ENCODE measurements around the gene PRR7.

Gene PRR7

DNA sequence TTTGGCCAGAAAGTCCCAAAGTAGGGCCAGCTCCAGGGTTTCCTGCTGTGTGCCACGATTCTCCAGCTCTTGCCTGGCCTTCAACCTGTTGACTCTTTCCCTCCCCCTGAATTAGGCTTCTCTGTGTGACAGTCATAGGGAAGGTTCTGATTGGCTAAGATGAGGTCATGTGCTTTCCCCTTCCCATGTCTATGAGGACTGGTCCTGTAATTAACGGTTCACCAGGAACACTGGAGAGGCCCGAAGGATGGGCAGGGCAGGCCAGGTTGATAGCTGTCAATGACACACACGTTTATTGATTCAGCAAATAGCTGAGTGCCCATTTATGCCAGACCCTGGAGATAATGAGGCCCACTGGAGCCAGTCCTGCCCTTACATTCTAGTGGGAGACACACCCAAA is 9.0 kb upstream of the PRR7 start:
- peaks cover 28% of the 10 kb centered on the region for H3K36me3 Mint-ChIP-seq
- ATAC-seq (ENCODE audit: low read depth) (no peak), DNase-seq (ENCODE audit: low spot score in 2 of 2) (no peak)
- no peaks in the 10 kb centered on the region for H3K27me3 Mint-ChIP-seq
- no peaks in the 10 kb centered on the region for H3K9me3 Mint-ChIP-seq
- no peak overlapping the region for H3K4me3 Mint-ChIP-seq
- H3K27ac Mint-ChIP-seq: no peak overlapping the region
- H3K4me1 Mint-ChIP-seq: peaks cover 13% of the 10 kb centered on the region

- Mint-ChIP-seq H3K4me3 (no peak overlapping the region), H3K9me3 (no peaks in the 10 kb centered on the region), H3K27me3 (no peaks in the 10 kb centered on the region), H3K27ac (no peak overlapping the region), H3K4me1 (peaks cover 13% of the 10 kb centered on the region), H3K36me3 (peaks cover 29% of the 10 kb centered on the region)
- DNase-seq (ENCODE audit: low spot score in 2 of 2): no peak
- no peak for ATAC-seq (ENCODE audit: low read depth)
Measured at GRCh38 chr5:177438468-177438867, 8.1 kb upstream of the PRR7 start.

DNA sequence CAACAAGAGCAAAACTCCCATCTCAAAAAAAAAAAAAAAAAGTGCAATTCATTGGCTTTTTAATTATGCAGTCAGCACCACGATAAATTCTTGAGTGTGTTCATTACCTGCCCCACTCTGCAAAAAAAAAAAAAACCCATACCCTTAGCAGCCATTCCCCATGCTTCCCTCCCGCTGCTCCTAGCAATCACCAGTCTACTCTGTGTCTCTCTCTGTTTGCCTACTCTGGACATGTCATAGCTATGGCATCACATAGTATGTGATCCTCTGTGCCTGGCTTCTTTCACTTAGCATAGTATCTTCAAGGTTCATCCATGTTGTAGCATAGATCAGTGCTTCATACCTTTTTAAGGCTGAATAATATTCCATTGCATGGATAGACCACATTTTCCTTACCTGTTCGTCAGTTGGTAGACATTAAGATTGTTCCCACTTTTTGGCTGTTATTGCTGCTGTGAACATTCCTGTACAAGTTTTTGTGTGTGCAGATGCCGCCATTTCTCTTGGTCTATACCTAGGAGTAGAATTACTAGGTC is 7.0 kb upstream of the PRR7 start:
- no peaks in the 10 kb centered on the region for H3K27me3 Mint-ChIP-seq
- H3K27ac Mint-ChIP-seq: no peak overlapping the region
- DNase-seq (ENCODE audit: low spot score in 2 of 2) (no peak), ATAC-seq (ENCODE audit: low read depth) (no peak)
- no peak overlapping the region for H3K4me3 Mint-ChIP-seq
- H3K4me1 Mint-ChIP-seq: peaks cover 18% of the 10 kb centered on the region
- H3K9me3 Mint-ChIP-seq: no peaks in the 10 kb centered on the region
- H3K36me3 Mint-ChIP-seq: peaks cover 29% of the 10 kb centered on the region

GRCh38 chr5:177440211-177440989 is 6.2 kb upstream of the PRR7 start:
- H3K36me3 Mint-ChIP-seq: peaks cover 29% of the 10 kb centered on the region
- ATAC-seq (ENCODE audit: low read depth): no peak
- DNase-seq (ENCODE audit: low spot score in 2 of 2): no peak
- peaks cover 25% of the 10 kb centered on the region for H3K4me1 Mint-ChIP-seq
- no peak overlapping the region for H3K4me3 Mint-ChIP-seq
- H3K27ac Mint-ChIP-seq: no peak overlapping the region
- H3K9me3 Mint-ChIP-seq: no peaks in the 10 kb centered on the region
- H3K27me3 Mint-ChIP-seq: no peaks in the 10 kb centered on the region

DNA sequence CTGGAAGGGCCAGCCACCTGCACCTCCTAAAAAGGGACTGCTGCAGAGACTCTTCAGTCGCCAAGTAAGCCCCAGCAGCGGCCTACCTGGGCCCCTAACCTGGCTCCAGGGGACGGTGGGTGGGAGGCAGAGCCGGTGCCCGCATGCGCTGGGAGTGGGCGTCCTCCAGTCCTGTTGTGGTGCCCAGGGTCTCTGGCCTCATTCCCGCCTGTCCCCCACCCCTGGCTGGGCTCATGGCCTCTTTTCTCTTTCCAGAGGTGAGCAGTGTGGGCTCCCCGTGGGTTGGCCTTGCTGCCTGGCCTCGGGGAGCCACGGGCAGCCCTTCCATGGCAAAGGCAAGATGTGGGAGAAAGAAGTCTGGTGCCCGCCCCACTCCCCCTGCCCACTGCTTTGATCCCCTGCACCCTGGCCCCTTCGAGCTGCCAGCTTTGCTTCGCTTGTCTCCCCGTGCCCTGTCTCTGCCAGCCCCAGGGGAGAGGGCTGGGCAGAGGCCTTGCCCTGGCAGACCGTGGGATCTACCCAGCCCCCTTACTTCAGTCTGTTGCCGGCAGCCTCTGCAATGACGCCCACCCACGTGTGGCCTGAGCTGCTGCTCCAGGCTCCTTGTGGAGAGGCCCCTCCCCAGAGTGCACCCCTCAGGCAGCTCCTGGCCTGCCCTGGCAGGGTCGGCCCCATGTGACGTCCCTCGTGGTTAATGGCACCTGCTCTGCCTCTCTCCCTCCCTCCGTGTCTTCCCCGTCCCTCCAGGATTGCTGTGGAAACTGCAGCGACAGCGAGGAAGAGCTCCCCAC is 5.4 kb upstream of the PRR7 start:
- H3K4me3 Mint-ChIP-seq: no peak overlapping the region
- H3K27me3 Mint-ChIP-seq: no peaks in the 10 kb centered on the region
- peaks cover 32% of the 10 kb centered on the region for H3K4me1 Mint-ChIP-seq
- peaks cover 28% of the 10 kb centered on the region for H3K36me3 Mint-ChIP-seq
- H3K9me3 Mint-ChIP-seq: no peaks in the 10 kb centered on the region
- DNase-seq (ENCODE audit: low spot score in 2 of 2): no peak
- no peak for ATAC-seq (ENCODE audit: low read depth)
- no peak overlapping the region for H3K27ac Mint-ChIP-seq

- Mint-ChIP-seq H3K9me3 (no peaks in the 10 kb centered on the region), H3K36me3 (peaks cover 24% of the 10 kb centered on the region), H3K27me3 (no peaks in the 10 kb centered on the region), H3K4me3 (no peak overlapping the region), H3K4me1 (peaks cover 29% of the 10 kb centered on the region), H3K27ac (no peak overlapping the region)
- DNase-seq (ENCODE audit: low spot score in 2 of 2) (no peak), ATAC-seq (ENCODE audit: low read depth) (no peak)
Measured at GRCh38 chr5:177442066-177442826, 4.4 kb upstream of the PRR7 start.

DNA sequence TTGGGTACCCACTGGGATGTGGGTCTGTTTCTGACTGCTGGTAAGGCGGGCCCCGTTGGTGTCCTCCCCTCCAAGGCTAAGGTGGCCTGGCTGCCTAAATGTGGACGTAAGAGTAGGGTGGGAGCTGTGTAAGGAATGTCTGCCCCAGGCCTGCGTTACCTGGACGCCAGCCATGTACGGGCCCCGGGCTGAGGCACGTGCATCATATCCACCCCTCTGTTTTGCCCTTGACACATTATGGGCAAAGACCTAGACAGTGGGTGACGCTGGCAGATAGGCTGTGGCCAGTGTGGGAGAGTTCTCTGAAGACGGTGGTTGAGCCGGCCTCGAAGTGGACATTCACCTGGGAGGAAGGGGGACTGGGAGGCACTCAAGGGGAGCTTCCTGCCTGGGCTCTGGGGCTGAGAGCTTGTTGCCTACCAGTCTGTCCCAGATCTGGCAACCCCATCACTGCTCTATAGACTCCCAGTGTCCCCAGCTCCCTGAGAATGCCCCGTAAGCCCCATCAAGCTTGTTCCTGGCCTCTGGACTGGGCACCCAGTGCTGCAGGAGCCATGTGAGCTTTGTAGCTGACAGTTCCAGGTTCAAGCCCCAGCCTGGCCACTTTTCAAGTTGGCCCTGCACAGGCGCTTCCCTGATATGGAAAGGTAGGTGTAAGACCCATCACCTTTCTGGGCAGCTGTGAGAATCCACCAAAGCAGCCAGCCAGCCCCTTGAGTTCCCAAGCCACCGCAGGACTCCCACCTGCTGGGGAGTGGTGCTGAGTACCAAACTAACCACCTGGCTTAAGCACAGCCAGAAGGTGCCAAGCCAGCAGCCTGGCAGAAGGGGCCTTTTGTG is 3.2 kb upstream of the PRR7 start:
- H3K27me3 Mint-ChIP-seq: no peaks in the 10 kb centered on the region
- peaks cover 31% of the 10 kb centered on the region for H3K4me1 Mint-ChIP-seq
- H3K36me3 Mint-ChIP-seq: peaks cover 17% of the 10 kb centered on the region
- H3K4me3 Mint-ChIP-seq: no peak overlapping the region
- H3K27ac Mint-ChIP-seq: peak overlapping the region; percentile 95
- DNase-seq (ENCODE audit: low spot score in 2 of 2) (no peak), ATAC-seq (ENCODE audit: low read depth) (no peak)
- H3K9me3 Mint-ChIP-seq: no peaks in the 10 kb centered on the region

GRCh38 chr5:177444106-177445051 is 2.2 kb upstream of the PRR7 start:
- peak overlapping the region; percentile 61 for H3K4me3 Mint-ChIP-seq
- peaks cover 16% of the 10 kb centered on the region for H3K36me3 Mint-ChIP-seq
- no peaks in the 10 kb centered on the region for H3K9me3 Mint-ChIP-seq
- peak; percentile 34 for ATAC-seq (ENCODE audit: low read depth)
- H3K4me1 Mint-ChIP-seq: peaks cover 35% of the 10 kb centered on the region
- peak overlapping the region; percentile 95 for H3K27ac Mint-ChIP-seq
- no peak for DNase-seq (ENCODE audit: low spot score in 2 of 2)
- H3K27me3 Mint-ChIP-seq: no peaks in the 10 kb centered on the region

- ATAC-seq (ENCODE audit: low read depth) (peak; percentile 12), DNase-seq (ENCODE audit: low spot score in 2 of 2) (no peak)
- peak overlapping the region; percentile 95 for H3K27ac Mint-ChIP-seq
- no peaks in the 10 kb centered on the region for H3K27me3 Mint-ChIP-seq
- H3K4me3 Mint-ChIP-seq: peak overlapping the region; percentile 74
- H3K9me3 Mint-ChIP-seq: no peaks in the 10 kb centered on the region
- peaks cover 31% of the 10 kb centered on the region for H3K4me1 Mint-ChIP-seq
- peaks cover 10% of the 10 kb centered on the region for H3K36me3 Mint-ChIP-seq
Measured at GRCh38 chr5:177445052-177445916, 1.3 kb upstream of the PRR7 start.

GRCh38 chr5:177445917-177446199 is 756 bp upstream of the PRR7 start:
- Mint-ChIP-seq H3K4me1 (peaks cover 33% of the 10 kb centered on the region), H3K27ac (peak overlapping the region; percentile 95), H3K9me3 (no peaks in the 10 kb centered on the region), H3K36me3 (peaks cover 10% of the 10 kb centered on the region), H3K4me3 (peak overlapping the region; percentile 74), H3K27me3 (no peaks in the 10 kb centered on the region)
- ATAC-seq (ENCODE audit: low read depth) (no peak), DNase-seq (ENCODE audit: low spot score in 2 of 2) (no peak)

- Mint-ChIP-seq H3K9me3 (no peaks in the 10 kb centered on the region), H3K27me3 (no peaks in the 10 kb centered on the region), H3K4me1 (peaks cover 38% of the 10 kb centered on the region), H3K4me3 (peak overlapping the region; percentile 43), H3K27ac (peak overlapping the region; percentile 84), H3K36me3 (peaks cover 5% of the 10 kb centered on the region)
- DNase-seq (ENCODE audit: low spot score in 2 of 2) (peak; percentile 62 to 69), ATAC-seq (ENCODE audit: low read depth) (peak; percentile 48)
Measured at GRCh38 chr5:177447066-177447610, 524 bp downstream of the PRR7 start.
